EH (cell line): Measurements from ENCODE around the gene AKAP7.

Experiments used
- DNase-seq: peaks from one replicate; pipeline ENCODE4 v3.0.0-alpha.2; 2015; ENCODE audit warnings: low read depth

Gene AKAP7

GRCh38 chr6:131199568-131200272 is 64.5 kb downstream of the AKAP7 start:
- peak; percentile 62 for DNase-seq

GRCh38 chr6:131205481-131206244 is 70.4 kb downstream of the AKAP7 start:
- DNase-seq: no peak

- DNase-seq: no peak
These were observed 71.4 kb downstream of the AKAP7 start for GRCh38 chr6:131206463-131207251.

GRCh38 chr6:131208787-131209186 is 73.5 kb downstream of the AKAP7 start:
- no peak for DNase-seq

GRCh38 chr6:131210469-131210868 is 75.2 kb downstream of the AKAP7 start:
- DNase-seq: peak; percentile 44

- DNase-seq: peak; percentile 10
These were observed 76.8 kb downstream of the AKAP7 start for GRCh38 chr6:131212024-131212423.

GRCh38 chr6:131212913-131213312 is 77.6 kb downstream of the AKAP7 start:
- no peak for DNase-seq

GRCh38 chr6:131213501-131213990 is 78.3 kb downstream of the AKAP7 start:
- no peak for DNase-seq

GRCh38 chr6:131215219-131215618 is 80.0 kb downstream of the AKAP7 start:
- no peak for DNase-seq

GRCh38 chr6:131216246-131216645 is 81.0 kb downstream of the AKAP7 start:
- no peak for DNase-seq

GRCh38 chr6:131222773-131223172 is 87.5 kb downstream of the AKAP7 start:
- DNase-seq: no peak

- DNase-seq: no peak
These were observed 88.1 kb downstream of the AKAP7 start for GRCh38 chr6:131223416-131223815.

GRCh38 chr6:131225127-131225526 is 89.9 kb downstream of the AKAP7 start:
- DNase-seq: no peak

- DNase-seq: no peak
These were observed 90.7 kb downstream of the AKAP7 start for GRCh38 chr6:131225959-131226358.

- DNase-seq: no peak
These were observed 91.3 kb downstream of the AKAP7 start for GRCh38 chr6:131226459-131227157.

- DNase-seq: no peak
These were observed 91.9 kb downstream of the AKAP7 start for GRCh38 chr6:131227158-131227543.

GRCh38 chr6:131231103-131231502 is 95.8 kb downstream of the AKAP7 start:
- no peak for DNase-seq

GRCh38 chr6:131231891-131232290 is 96.6 kb downstream of the AKAP7 start:
- DNase-seq: no peak

GRCh38 chr6:131244942-131245341 is 109.7 kb downstream of the AKAP7 start:
- no peak for DNase-seq

GRCh38 chr6:131250122-131250521 is 114.9 kb downstream of the AKAP7 start:
- peak; percentile 41 for DNase-seq

GRCh38 chr6:131250936-131251335 is 115.7 kb downstream of the AKAP7 start:
- no peak for DNase-seq
